B cell (primary cell): ENCODE results near the gene SEPTIN5.

Source experiments
- EZH2 ChIP-seq: IDR thresholded peaks from 2 replicates; pipeline ENCODE4 v1.6.1; 2012; ENCODE audit warnings: borderline replicate concordance, low read depth, mild to moderate bottlenecking, moderate library complexity, low read length; ENCODE audit not compliant: insufficient read depth, poor library complexity, severe bottlenecking
- TF ChIP-seq, protein P1 (sequence below): fragments of 200-600 bp; IDR thresholded peaks from one replicate; pipeline ENCODE4 v1.8.0; 2022; ENCODE audit warnings: antibody characterized with exemption, mild to moderate bottlenecking

DNA sequence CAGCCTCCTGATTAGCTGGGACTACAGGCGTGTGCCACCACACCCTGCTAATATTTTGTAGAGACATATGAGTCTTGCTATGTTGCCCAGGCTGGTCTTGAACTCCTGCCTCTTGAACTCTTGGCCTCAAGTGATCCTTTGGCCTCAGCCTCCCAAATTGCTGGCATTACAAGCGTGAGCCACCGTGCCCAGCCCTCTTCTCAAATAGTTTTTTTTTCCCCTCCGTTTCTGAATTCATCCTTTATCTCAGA is 58.0 kb downstream of the SEPTIN5 start:
- TF ChIP-seq, protein P1, sequence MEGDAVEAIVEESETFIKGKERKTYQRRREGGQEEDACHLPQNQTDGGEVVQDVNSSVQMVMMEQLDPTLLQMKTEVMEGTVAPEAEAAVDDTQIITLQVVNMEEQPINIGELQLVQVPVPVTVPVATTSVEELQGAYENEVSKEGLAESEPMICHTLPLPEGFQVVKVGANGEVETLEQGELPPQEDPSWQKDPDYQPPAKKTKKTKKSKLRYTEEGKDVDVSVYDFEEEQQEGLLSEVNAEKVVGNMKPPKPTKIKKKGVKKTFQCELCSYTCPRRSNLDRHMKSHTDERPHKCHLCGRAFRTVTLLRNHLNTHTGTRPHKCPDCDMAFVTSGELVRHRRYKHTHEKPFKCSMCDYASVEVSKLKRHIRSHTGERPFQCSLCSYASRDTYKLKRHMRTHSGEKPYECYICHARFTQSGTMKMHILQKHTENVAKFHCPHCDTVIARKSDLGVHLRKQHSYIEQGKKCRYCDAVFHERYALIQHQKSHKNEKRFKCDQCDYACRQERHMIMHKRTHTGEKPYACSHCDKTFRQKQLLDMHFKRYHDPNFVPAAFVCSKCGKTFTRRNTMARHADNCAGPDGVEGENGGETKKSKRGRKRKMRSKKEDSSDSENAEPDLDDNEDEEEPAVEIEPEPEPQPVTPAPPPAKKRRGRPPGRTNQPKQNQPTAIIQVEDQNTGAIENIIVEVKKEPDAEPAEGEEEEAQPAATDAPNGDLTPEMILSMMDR, result no peak
- TF ChIP-seq EZH2, result no peak
